T-helper 1 cell treated with Interleukin-12 subunit alpha and Interleukin-12 subunit beta and Interleukin-4 antibody, amounts not matched to agents 30 ng/mL and 1 ng/mL, for 36 hours (primary cell): ENCODE data around the gene RBM4. TPM values are rescaled to one million over a fixed set of nuclear protein-coding genes. Genes with fewer than 3 reads are reported as not detected.
"Not testable (repeated sequence)": the region's sequence is repeated elsewhere in the genome, so short reads cannot be mapped to it uniquely, and the experiment has no call there.

ENCODE experiments used
- intact Hi-C: fragments of 100-400 bp; cut with micrococcal nuclease; formaldehyde crosslinking; loops from one replicate; pipeline ENCODE4 v1.15.1; 2024
- total RNA-seq: library from RNA; stranded (reverse); gene quantifications from 2 replicates; pipeline ENCODE4 v1.2.3, GENCODE V29; 2022

RBM4 gene, protein sequence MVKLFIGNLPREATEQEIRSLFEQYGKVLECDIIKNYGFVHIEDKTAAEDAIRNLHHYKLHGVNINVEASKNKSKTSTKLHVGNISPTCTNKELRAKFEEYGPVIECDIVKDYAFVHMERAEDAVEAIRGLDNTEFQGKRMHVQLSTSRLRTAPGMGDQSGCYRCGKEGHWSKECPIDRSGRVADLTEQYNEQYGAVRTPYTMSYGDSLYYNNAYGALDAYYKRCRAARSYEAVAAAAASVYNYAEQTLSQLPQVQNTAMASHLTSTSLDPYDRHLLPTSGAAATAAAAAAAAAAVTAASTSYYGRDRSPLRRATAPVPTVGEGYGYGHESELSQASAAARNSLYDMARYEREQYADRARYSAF
- 124 and 138 TPM in 2 replicates for total RNA-seq

DNA sequence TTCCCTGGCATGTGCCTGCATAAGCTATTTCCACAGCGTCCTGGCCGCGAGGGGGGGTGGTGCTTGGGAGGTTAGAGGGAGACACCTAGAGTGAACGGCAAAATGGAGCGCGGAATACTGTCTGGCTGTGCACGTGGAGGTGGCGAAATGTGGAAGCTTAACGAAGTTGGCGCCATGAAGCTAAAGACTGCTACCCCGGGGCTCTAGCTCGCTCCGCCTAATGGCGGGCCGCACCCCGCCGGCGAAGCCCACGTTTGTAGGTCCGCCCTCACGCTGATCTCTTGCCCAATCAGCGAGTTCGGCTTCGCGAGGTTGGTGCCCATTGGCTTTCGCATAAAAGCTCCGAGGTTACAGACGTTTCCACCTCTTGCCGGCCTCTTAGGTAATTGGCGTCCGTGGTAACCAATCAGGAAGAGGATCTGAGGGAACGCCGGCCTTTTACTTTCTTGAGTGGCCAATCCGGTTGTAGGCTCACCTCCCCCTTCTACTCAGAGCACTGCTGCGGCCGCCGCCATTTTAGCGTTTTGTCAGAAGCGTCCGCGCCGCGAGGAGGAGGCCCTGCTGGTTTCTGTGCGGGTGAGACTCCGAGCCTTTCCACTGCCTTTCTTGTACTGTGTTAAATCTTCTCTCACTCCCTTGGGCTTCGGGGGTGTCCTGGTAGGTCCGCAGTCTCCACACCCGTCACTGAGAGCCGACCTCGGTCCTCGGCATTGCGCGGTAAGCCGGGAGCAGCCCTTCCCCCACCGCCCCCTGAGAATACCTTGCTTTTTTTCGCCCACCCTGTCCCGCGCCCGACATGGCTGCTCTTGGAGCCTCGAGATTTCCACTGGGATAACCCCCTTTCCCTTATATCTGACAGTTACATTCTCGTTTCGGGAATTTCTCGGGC lies at the start of gene RBM4:
TSS of gene RBM4 (plus strand) at position 527 of the 889 bp plus-strand sequence. CDS start 1,009 bp downstream, outside the sequence.
- intact Hi-C loops, result loop anchor here (1.0 to 10.0 kb wide), 12 partner anchors 22 to 677 kb away; partner anchors contain the start of genes ACTN3, CCDC87, CCS and PELI3

DNA sequence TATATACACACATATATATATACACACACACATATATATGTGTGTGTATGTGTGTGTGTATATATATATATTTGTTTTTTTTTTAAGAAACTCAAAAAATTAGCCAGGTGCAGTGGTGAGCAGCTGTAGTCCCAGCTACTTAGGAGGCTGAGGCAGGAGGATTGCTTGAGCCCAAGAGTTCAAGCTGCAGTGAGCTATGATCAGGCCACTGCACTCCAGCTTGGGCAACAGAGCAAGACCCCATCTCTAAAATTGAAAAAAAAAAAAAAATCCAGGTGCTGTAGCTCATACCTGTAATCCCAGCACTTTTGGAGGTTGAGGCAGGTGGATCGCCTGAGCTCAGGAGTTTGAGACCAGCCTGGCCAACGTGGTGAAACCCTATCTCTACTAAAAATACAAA lies 49.2 kb upstream of the RBM4 start:
- intact Hi-C loops, result not testable (repeated sequence)

DNA sequence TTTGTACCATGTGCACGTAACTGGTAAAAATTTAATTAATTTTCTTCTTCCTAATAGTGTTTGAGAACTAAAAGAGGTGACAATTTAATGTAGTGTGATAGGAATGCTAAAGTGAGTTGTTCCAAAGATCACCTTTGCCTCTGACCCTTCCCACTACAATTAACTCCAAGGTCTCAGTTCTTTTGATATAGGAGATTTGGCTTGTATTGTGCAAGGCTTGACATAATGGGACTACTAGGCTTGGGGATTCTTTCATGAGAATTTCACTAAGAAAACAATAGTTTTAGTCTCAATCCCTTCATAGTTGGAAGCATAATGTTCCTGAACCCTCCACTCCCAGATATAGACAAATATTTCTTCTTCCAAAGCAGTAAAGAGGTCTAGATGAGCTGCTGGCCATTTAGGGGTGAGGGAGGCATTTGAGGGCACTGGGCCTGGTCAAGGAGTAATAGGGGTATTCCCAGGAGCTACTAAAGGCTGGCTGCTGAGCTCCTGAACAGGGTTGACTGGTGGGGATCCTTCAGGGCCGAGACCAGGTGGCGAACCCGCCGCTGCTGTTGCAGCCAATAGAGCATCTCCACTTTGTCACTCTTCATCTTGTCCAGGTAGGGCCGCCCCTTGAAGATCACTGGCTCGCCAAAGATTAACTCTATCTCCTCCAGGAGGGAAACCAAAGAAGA lies 48.4 kb upstream of the RBM4 start:
- intact Hi-C loops, result loop anchor here (5.0 kb wide), 1 partner anchor 252 kb away; the partner anchor contains the start of gene RCE1

DNA sequence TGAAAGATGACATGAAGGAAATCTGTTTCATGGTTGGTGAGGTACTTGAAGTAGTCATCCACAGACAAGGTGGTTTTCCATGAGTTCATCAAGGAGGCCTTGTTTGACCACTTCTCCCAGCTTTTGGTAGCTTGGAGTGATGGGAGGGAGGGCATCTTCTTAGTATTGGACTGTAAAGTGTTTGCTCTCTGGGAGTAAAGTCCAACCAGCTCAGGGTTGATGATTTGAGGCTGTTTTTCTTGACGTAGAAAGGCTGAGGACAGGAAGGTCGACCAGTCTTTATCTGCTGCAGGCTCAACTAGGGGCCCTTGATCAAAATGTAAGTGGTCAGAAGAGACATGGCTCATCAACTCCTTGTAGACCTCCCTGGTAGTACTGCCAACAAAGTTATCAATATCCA lies 47.3 kb upstream of the RBM4 start:
- intact Hi-C loops, result loop anchor here (5.0 kb wide), 1 partner anchor 251 kb away; the partner anchor contains the start of gene RCE1

DNA sequence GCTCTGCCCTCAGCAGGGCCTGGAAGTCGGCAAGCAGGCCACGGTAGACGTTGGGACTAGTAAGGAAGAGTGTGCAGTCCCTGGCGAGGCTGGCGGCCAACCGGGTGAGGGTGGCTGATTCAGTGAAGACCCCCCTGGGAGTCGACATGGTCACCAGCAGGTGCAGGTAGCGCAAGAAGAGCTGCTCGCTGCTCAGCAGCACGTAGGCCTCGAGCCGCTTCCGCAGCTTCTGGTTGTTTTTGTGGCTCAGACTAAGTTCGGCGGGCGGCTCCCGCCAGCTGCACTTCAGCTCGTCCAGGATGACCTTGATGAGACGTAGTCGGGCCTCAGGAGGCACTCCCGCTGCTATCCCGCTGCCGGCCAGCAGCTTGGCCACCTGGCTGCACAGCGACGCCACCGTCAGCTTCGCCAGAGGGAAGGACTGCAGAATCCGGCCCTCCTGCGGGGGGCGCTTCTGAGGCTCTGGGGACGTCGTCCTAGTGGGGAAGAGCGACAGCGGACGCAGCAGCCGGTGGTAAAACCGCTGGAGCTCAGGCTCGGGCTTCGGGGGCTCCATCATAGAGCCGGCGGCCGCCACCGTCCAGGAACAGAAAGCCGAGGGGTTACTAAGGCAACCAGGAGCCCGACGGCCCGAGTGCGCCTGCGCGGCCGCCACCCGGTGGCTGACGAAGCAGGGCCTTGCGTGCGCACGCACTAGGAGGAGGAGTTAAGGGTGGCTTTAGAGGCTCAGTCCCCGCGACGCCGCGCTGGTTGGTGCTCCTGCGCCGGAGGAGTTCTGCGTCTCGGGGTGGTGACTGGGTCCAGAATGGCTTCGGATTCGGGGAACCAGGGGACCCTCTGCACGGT lies 45.8 kb upstream of the RBM4 start, which contains the start of the genes CCDC87 and CCS:
TSS of gene CCDC87 (minus strand) at position 607 of the 846 bp plus-strand sequence. CDS start at position 559, 48 bp downstream.
TSS of gene CCS (plus strand) at position 729 of the 846 bp plus-strand sequence. CDS start at position 806, 77 bp downstream.
- intact Hi-C loops, result loop anchor here (1.0 to 5.0 kb wide), 7 partner anchors 24 to 366 kb away; partner anchors contain the start of genes ACTN3, PC, RBM14 and RBM4

DNA sequence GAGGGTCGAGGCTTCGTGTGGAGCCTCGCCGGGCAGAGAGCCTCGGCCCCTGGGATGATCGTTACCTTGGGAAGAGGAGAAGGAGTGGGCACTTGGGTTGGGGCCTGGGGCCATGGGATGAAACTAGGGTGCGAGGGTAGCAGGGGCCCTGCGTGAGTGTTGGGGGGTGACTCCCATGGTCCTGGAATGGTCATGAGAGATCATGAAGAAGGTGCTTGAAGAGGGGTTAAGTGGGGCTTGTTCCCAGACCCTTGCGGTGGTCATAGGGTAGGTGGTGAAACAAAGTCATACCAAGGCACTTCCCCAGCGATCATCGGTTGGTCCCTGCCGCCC lies 45.2 kb upstream of the RBM4 start:
- intact Hi-C loops, result loop anchor here (1.0 to 5.0 kb wide), 7 partner anchors 23 to 365 kb away; partner anchors contain the start of genes ACTN3, PC, RBM14 and RBM4

DNA sequence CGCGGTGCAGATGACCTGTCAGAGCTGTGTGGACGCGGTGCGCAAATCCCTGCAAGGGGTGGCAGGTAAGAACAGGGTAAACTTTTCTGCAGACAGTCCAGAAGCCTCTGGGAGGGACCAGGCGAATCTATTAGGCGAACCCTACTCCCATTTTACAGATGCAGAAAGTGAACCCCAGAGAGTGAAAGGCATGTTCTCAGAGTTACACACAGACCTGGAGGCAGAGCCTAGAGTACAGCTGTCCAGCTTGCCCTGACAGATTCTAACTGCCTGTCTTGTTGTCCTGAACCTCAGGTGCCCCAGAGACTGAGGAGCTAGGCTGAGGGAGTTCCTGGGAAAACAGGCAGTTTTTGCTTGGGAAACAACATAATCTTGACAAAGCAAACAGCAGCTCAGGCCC lies 44.9 kb upstream of the RBM4 start:
- intact Hi-C loops, result loop anchor here (1.0 to 5.0 kb wide), 7 partner anchors 23 to 365 kb away; partner anchors contain the start of genes ACTN3, PC, RBM14 and RBM4

DNA sequence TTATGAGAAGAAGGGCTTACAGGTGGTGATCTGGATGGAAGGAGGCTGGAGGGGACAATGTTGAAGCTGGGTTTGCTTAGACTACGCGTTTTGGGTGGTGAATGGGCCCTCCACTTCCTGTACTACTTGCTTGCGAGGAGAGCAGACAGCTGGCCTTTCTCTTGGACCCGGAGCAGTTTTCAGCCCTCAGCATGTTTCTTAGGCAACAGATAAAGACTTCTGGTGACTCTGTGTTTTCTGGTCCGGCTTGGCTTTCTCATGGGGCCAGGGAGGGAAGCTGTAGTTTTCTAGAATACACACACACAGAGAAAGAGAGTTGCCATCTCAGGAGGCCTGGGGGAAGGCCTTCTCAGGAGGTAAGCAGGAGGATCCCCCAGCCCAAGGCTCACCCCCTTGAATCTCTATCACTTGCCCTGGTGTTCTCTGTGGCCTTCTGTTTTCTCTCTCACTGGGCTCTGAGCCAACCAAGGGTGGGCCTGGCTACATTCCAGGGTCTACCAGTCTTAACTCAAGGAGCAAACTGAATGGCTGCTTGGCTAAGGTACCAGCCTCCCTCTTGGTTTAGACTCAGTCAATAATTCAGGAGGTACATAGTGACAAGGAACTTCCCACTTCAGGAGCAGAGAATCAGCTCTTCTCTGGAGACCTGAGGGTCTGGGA lies 43.1 kb upstream of the RBM4 start:
- intact Hi-C loops, result no loop called here

DNA sequence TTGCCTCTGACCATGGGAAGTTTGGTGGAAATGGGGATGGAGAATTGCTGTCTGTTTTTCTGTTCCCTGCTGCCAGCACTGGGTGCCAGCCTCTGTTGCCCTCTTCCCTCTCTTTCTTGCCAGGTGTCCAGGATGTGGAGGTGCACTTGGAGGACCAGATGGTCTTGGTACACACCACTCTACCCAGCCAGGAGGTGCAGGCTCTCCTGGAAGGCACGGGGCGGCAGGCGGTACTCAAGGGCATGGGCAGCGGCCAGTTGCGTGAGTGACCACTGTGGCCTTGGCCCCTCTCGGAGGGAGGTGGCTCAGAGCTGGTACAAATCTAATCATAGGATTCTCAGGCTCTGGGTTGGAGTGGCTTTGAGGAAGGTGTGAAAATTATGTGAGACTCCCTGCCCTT lies 39.5 kb upstream of the RBM4 start:
- intact Hi-C loops, result no loop called here

DNA sequence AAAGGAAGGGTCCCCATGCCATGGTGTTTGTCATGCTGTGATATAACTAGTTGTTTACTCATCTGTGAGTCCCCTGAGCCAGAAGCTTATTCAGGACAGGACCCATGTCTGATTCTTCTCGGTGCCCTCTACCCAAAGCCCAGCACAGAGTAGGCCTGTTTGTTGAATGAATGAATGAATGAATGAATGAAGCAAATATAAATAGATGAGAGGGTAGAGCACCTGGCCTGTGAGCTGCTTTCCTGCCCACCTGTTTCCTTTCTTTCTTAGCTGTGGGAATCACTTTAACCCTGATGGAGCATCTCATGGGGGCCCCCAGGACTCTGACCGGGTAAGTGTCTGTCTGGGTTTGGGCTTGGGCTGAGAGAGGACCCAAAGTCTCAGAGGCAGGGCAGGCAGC lies 38.3 kb upstream of the RBM4 start:
- intact Hi-C loops, result no loop called here

DNA sequence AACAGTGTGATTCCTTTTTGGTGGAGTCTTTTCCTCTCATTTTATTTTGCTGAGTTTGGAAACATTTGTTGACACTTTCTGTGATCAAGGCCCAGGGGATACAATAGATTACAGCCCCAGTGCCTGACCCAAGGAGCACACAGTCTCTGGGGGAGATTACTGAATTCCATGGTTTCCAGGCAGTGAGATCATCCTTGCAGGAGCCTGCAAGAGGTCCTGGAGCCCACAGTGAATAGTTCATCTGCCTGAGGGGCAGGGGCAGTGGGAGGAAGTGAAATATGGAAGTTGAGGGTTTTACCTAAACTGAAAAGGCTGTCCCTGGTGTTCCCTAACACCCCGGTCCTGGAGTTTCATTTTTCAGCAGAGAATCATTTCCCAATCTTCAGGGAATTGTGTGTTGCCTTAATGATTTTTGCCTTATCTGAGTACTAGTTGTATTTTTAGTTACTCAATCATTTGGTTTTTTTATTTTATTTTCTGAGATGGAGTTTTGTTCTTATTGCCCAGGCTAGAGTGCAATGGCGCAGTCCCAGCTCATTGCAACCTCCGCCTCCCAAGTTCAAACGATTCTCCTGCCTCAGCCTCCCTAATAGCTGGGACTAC lies 37.8 kb upstream of the RBM4 start:
- intact Hi-C loops, result no loop called here

DNA sequence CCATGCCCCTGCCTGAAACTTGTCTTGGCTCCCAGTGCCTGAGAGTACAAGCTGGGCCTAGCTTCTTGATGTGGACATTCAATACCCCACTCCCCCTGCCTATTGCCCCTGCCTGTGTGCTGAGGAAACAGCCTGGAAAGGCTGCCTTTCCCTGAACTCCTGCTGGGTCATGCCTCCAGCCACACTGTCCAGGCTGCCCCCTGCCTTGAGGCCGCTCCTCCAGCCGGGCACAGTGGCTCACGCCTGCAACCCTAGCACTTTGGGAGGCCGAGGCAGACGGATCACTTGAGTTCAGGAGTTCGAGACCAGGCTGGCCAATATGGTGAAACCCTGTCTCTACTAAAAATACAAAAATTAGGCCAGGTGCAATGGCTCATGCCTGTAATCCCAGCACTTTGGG lies 35.4 kb upstream of the RBM4 start:
- intact Hi-C loops, result no loop called here

DNA sequence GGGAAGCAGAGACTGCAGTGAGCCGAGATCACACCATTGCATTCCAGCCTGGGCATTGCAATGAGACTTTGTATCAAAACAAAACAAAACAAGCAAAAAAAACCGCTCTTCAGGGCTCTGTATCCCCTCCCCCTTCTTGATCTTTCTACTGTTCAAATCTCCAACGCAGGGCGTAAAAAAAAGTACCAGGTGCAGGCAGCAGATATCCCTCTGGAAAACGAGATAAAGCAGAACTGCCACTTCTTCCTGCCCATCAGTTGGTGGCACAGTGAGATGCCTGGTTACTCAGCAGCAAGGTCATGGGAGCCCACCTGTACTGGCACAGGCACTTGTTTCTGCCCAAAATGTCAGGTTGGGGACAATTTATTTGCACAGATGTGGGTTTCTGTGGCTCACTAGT lies 34.3 kb upstream of the RBM4 start:
- intact Hi-C loops, result no loop called here

DNA sequence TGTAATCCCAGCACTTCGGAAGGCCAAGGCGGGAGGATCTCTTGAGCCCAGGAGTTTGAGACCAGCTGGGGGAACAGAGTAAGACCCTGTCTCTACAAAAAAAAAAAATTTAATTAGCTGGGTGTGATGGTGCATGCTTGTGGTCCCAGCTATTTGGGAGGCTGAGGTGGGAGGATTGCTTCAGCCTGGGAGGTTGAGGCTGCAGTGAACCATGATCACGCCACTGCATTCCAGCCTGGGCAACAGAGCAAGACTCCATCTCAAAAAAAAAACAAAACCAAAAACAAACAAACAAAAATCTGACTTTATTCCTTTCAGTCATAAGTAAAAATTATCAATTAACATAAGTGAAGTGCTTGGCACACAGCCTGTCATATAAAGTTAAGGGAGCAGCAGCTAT lies 31.9 kb upstream of the RBM4 start:
- intact Hi-C loops, result not testable (repeated sequence)

DNA sequence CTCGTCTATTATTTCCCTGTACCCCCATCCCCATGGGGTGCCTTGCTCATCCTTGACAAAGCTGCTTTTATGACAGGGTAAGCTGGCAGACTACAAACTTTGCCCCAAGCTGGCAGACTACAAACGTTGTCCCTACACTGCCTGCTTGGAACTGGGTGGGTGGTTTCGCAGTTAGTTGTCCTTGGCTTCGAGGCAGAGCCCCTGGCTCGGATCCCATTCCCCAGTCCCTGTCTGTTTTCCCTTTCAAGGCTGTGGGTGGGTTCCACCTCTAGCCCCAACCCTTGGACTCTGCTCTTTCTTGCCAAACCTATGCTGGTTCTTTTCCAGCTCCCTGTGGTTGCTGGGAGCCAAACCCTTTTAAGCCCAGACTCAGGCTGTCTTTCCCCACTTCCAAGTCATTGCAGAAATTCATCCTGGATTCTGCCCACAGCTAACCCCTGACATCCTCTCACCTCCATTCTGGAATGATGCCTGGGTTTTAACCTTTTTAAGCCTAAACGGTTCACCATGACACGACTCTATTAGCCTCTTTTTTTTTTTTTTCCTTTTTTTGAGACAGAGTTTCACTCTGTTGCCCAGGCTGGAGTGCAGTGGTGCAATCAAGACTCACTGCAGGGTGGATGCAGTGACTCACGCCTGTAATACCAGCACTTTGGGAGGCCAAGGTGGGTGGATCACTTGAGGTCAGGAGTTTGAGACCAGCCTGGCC lies 31.2 kb upstream of the RBM4 start:
- intact Hi-C loops, result no loop called here

DNA sequence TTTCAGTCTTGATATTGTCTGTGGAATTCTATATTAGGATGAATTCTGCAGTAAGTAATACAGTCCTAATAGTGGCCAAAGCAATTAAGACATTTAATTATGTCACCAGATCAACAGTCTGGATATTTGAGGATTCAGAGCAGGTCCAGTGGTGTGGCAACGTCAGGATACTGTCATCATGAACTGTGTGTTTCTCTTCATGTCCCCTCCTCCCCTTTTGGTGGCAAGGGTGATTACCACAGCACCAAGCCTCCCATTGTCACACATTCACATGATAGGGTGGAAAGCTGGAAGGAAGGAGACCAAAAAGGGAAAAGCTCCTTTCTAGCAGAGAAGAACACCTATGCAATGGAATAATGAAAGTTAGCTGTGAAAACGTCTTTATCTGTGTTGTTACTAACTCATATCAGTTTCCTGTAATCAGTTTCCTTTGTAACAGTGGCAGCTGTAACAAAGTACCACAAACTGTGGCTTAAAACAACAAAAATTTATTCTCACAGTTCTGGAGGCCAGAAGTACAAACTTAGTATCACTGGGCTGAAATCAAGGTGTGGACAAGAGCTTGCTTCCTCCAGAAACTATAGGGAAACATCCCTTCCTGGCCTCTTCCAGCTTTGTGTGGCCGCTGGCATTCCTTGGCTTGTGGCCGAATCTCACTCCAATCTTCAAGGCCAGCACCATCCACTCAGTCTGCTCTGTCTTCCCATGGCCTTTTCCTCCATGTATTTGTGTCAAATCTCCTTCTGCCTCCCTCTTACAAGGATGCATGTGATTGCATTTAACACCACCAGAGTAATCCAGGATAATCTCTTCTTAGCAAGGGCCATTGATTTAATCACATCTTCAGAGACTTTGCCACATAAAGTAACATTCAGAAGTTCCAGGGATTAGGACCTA lies 28.5 kb upstream of the RBM4 start:
- intact Hi-C loops, result loop anchor here (10.0 kb wide), 1 partner anchor 135 kb away; a partner anchor contains a TSS

DNA sequence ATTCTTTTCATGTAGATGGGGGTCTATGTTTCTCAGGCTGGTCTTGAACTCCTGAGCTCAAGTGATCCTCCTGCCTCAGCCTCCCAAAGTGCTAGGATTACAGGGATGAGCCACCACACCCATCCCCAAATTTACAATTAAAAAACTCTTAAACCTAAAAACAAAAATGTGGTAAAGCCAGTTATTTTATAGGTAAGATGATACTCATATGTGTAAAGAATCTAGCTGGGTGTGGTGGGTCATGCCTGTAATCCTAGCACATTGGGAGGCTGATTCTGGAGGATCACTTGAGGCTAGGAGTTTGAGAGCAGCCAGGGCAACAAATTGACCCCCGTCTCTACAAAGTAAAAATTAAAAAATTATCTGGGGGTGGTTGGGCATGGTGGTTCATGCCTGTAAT lies 26.0 kb upstream of the RBM4 start:
- intact Hi-C loops, result loop anchor here (10.0 kb wide), 1 partner anchor 132 kb away; a partner anchor contains a TSS
